Measurements from ENCODE around the gene RHO.

RHO gene

DNA sequence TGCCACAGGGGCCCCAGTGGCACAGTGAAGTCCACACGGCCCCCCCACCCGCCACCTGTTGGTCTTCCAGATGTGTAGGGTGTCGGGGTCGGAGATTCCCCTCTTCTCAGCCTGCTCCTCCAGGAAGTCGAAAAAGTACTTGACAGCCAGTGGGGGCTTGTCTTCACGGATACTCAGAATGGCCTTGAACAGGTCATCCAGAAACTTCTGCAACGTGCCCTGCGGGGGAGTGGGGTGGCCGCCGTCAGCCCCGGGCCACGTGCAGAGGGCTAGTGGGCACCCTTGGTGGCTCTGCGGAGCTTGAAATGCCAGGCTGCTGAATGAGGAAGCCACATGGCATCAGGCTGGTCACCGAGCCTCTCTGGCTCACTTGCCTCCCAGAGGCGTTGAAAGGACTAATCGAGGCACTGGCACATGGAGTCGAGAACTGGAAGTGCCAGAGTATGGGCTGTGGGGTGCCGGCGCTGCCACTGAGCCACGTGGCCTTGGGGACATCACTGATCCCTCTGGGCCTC, 31.2 kb downstream of the RHO start:
- DNase-seq (ENCODE audit: low read depth in 2 of 2) = no peak

DNA sequence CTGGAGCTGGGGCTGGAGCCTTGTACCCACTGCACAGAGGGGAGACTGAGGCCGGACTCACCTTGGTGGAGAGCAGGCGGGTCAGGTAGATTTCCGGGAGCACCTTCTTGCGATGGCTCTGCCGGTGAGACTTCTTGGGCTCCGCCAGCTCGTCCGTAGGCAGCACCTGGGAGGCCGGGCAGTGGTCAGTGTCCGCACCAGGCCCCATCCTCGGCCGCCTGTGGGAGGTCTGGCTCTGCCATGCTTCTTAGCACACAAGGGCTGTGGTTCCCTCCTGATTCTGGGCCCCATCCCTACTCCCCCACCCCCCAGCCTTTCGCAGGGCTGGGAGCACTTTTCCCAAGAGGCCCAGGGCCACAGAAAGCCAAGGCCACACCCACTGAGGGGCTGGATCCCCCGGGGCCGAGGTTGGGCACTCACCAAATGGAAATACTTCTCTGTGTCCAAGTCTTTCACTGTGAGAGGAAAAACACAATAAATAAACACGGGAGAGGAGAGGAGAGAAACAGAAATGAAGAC, 31.9 kb downstream of the RHO start:
- DNase-seq (ENCODE audit: low read depth in 2 of 2) = no peak

DNA sequence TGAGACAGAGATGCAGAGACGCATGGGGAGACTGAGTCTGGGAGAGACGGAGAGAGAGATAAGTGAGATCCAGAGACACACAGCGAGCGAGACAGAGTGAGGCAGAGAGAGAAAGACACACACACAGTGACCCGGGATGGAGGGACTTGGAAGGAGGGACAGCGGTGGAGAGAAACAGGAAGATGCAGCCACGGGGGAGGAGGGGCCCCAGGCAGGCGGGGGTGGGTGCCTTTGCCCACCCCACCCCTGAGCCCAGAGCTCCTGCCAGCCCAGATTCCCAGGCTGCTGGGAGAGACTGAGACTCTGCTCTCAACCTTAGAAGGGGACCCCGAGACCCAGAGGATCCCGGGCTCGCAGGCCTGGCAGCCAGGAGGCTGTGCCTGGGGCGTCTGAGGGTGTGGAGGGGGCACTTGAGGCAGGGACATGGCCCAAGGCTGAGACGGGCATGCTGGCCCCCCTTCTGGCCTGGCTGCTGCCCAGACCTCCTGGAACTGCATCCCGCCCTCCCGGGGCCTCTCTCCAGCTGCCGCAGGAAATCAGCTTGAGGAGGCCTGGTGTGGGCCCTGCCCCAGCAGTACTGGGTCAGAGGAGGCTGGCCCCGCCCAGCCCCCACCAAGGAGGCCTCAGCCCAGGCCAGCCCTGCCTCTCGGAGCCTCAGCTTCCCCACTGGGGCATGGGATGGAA, 32.6 kb downstream of the RHO start:
- no peak for DNase-seq (ENCODE audit: low read depth in 2 of 2)

DNA sequence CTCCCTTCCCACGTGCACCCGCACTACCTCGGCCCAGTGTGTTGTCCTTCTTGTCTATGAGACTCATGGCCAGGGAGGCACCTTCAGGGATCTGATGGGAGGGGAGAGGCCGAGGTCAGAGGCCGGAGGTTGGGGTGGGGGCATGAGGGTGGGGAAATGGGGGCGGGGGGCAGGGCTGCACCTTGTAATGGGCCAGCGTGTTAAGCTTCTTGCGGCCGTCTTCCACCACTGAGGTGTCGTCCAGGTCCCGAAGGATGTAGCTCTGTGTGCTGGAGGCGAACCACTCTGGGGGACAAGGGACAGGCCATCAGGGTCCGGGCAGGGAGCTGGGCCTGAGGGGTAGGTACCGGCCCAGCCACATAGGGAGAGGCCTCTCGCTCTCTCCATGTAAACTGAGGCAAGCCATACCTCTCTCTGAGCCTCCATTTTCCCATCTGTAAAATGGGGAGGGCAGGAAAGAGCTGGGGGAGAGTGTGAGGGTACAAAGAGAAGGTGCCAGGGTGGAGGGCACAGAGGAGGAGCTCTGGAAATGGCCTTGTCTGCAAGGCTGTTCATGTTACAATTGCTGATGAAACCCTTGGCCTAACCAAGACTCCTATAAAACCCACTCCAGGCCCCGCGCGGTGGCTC, 33.3 kb downstream of the RHO start:
- no peak for DNase-seq (ENCODE audit: low read depth in 2 of 2)

DNA sequence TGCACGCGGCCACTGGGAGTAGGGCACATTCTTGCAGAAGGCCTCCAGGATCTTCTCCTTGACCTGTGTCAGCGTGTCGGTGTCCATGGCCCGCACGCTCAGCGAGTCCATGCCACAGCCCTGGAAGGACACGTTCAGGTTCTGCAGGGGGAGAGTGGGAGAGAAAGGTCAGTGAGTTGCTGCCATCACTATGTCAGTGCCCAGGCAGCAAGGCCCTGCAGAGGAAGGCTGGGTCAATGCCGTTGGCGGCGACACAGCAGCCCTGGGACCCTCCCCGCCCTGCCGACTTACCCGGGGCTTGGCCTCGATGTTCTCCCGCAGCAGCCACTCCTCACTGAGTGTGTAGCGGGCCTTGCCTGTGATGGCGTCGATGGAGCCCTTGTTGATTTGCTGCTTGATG, 34.4 kb downstream of the RHO start:
- no peak for DNase-seq (ENCODE audit: low read depth in 2 of 2)

DNA sequence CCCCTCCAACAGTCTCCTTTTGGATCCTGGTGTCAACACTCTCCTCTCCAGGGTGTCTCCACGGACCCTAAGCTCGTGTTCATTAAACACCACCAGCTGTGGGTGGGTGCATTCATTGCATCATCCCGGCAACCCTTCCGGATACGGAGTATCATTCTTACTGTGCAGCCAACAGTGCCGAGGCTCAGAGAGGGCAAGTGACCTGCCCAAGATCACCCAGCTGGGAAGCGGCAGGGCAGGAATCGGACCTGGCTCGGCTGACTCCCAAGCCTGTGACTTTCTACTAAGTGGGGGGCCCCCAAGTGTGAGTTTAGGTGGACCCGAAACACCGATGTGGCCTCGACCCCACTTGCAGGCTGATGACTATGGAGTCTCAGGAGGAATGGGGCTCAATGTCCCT, 34.9 kb downstream of the RHO start:
- no peak for DNase-seq (ENCODE audit: low read depth in 2 of 2)

DNA sequence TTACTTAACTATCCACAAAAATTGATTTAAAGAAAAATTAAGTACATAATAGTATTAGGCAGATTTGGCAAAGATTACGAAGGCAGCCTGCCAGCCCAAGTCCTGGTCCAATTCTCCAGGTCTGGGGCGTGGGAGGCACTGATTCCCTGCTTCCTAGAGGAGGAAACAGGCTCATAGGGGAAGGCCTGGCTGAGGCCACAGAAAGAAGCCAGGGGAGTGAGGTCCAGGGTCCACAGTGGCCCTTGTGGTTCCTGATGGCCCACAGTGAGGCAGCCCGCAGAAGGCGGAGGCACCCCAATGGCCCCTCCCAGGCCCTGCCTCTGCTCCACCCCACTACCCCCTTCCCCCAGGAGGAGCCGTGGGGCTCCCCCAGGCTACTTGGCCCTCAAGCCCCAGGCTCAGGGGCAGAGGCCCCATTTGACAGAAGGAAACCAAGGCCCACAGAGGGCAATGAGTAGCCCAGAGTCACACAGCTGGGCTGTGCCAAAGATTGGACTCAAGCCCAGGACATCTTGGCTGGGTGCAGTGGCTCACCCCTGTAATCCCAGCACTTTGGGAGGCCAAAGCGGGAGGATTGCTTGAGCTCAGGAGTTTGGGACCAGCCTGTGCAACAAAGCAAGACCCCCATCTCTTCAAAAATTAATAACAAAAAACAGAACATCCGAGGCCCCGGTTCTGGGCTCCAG, 35.6 kb downstream of the RHO start:
- no peak for DNase-seq (ENCODE audit: low read depth in 2 of 2)

DNA sequence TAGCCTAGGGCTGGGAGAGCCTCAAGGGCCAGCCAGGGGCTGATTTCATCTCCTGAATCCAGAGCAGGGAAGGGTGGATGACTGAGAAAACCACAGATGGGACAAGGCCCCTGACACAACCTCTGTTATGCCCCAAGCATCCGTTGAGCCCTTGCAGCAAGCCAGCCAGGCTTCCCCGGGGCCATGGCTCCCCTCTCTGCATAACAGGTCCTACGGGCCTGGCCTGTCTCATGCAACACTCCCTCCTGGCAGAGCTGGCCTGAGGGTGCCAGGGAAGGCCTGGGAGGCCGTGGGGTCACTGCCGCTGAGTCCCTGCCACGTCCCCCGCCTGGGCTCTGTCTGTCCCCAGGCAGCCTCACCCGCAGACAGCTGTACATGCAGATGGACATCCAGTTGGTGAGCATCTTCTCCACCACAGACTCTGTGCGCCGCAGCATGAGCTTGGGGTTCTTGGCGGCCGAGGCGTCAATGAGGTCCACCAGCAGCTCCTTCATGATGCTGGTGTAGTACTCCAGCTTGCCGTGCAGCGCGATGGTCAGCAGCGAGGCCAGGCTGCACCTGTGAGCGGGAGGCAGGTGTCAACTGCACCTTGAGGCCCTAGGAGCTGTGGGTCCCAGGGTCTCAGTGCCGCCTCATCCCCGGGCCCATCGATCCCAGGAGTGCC, 36.7 kb downstream of the RHO start:
- DNase-seq (ENCODE audit: low read depth in 2 of 2) = no peak

DNA sequence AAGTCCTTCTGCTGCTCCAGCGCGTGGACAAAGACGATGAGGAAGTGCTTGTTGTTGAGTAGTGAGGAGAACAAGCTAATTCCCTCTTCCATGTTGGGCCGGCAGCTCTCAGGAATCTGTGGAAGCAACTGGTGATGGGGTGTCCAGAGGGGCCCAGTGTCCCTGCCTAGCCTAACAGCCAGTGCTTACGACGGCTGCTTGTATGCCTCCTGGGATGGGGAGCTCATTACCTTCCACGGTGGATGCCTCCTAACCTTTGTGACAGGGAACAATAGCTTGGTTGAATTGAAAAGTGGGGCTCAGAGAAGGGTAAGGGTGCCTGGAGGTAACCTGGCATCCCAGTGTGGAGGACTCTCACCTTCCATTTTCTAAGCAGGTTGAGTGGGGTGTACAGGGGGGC, 37.5 kb downstream of the RHO start:
- DNase-seq (ENCODE audit: low read depth in 2 of 2) = no peak

DNA sequence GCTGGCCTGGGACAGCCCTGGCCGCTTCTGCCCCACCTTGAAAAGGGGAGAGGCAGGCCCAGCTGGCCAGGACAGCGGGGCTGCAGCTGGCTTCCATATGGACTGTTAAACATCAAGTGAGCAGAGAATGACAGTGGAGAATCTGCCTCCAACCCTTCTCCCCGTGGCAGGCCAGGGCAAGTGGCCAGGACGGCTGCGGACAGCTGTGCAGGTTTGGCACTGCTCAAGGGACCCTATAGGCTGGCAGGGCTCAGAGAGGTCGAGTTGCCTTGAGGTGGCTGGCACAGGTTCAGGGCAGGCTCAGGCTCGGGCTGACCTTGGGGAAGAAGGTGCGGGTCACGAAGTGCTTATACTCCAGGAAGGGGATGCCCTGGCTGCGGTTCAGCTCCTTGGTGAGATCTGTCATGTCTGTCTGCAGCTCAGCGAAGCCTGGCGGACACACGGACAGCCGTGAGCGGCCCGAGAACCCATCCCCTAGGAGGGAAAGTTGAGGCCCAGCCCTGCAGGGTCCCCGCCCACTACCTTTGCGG, 38.8 kb downstream of the RHO start:
- no peak for DNase-seq (ENCODE audit: low read depth in 2 of 2)

DNA sequence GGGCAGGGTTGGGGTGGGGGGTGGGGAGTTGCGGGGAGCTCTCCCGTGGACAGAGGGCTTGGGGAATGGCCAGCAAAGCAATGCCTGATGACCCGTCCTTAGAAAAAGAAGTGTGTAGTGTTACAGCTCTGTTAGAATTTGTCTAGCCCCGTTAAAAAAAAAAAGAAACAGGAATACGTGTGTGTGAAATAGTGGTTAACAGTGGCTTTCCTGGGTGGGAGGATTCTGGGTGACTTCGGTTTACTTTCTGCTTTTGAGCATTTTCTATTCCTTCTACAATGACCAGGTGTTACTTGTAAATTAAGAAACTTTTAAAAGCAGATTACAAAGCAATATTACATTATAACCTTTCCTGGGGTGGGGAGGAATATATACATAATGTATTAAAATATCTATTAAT, 39.5 kb downstream of the RHO start:
- no peak for DNase-seq (ENCODE audit: low read depth in 2 of 2)

DNA sequence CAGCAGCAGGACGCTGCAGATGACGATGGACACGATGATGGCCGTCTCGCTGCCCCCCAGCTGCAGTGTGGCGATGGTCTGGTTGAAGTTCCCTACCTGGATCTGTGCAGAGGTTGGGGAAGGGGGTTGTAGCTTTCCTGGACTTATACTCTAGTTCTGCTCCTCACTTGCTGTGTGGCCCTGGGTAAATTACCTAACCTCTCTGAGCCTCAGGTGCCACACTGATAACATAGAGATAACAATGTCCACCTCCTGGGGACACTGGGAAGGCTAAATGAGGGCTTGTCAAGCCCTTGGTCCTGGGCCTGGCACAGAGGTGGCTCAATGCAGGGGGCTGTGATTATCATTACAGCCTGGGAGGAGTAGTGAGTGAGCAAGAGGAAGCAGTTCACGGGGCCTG, 41.4 kb downstream of the RHO start:
- DNase-seq (ENCODE audit: low read depth in 2 of 2) = no peak

DNA sequence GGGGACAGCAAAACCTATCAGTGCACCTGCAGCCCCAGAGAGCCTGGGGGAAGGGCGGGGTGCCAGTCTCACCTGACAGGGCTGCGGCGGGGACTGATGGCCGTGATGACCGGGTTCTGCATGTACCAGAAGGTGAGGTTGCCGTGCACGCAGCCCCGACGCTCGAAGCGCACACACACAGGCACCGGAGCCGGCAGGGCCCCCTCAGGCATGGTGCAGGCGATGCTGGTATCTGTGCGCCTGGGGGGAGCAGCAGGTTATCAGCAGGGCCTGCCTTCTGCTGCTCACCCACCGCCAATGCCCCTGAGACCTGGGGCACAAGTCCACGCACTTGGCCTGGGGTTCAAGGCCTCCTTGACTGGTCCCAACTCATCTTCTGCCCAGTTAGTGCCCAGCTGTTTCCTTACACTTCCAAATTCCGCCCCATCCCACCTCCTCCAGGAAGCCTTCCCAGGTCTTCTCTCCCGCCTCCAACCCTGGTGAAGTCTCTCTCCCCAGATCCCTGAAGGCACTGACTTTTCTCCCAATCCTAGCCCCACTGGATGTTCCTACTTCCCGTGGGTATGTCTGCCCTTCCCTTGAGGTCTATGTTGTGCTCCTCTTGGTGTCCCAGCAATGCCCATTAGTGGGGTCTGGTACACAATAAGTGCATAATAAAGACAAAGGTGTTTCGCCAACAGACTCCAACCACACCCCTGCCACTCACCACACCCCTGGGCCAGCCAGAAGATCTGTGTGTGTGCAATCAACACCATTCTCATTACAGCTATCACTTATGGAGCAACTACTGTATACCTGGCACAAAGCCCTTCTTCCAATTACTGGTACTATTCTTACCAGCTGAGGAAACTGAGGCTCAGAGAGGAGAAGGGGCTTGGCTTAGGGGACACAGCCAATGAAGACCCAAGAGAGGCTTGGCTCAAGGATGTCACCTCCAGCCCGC, 43.4 kb downstream of the RHO start:
- no peak for DNase-seq (ENCODE audit: low read depth in 2 of 2)

DNA sequence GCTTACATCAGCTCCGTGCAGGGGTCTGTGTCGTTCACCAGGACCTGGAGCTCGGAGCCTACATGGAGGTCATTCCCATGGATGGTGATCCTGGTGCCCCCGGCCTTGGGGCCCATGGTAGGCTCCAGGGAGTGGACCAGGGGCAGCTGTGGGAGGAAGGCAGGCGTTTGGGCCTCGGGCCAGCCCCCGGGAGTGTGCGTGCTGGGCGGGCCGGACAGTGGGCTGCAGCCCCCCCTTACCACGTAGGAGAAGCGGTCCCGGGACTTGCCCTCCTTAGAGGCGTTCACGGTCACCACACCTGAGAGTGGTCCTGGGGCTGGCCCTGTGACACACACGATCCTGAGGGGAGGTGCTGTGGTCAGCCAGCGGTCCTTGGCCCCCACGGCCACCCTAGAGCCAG, 44.2 kb downstream of the RHO start:
- no peak for DNase-seq (ENCODE audit: low read depth in 2 of 2)

DNA sequence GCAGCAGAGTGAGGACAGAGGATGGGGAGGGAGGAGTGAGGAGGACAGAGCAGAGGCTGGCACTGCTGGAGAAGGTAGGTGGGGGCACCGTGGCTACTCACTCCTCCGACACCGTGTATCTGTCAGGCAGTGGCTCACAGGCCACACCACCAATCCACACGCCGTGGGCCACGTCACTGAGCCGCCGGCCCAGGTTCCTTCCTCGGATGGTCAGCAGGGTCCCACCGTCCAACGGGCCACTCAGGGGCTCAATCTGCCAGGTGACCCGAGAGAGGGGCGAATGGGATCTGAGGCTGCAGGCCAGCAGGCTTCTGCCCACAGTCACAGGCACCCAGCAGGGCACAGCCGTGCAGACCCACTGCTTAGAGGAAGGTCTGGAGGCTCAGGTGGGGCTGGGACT, 45.1 kb downstream of the RHO start:
- no peak for DNase-seq (ENCODE audit: low read depth in 2 of 2)

DNA sequence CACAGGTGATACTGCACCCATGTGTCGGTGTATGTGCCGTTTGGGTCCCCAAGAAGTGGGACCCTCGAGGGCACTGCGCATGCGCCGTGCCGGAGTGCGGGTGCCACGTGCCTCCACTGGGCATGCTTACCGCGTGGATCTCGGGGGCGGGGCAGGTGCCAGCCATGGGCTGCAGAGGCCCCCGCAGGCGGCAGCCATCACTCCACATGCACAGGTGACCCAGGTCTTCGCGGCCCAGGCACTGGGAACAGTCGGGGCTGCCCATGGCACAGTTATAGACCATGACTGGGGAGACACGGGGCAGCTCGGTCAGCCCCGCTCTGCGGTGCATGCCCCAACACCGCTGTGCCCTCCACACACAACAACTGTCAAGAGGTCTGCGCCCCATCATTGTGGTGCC, 45.8 kb downstream of the RHO start:
- DNase-seq (ENCODE audit: low read depth in 2 of 2) = no peak

DNA sequence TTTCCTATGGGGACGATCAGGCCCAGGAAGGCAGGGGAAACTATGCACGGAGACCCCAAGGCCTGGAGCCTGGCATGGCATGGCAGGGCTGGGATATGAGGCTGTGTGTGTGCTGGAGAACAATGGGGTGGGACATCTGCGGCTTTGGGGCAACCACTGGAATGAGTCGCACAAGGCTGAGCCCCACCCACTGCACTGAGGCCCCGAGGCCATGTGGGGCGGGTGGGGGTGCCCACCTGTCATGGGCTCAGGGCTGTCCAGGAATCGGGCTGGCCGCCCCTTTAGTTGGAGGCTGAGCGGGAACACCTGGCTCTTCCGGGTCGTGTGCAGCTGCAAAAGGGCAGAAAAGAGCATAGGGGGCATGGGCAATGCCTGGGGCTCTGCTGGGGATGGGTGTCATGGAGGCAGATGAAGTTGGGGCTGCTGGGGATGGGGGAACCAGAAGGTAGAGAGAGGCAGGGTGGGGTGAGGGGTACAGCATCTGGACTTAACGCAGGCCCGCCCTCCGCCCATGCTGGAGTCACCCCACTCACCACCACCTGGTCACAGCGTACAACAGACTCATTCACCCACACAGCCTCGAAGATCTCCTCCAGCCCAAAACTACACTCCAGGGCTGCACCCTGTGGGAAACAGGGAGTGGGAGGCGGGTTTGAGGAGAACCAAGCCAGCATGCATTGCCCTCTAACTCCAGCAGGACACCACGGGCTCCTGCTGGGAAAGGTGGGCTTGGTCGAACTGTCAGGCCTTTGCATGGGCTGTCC, 47.0 kb downstream of the RHO start:
- DNase-seq (ENCODE audit: low read depth in 2 of 2) = no peak

DNA sequence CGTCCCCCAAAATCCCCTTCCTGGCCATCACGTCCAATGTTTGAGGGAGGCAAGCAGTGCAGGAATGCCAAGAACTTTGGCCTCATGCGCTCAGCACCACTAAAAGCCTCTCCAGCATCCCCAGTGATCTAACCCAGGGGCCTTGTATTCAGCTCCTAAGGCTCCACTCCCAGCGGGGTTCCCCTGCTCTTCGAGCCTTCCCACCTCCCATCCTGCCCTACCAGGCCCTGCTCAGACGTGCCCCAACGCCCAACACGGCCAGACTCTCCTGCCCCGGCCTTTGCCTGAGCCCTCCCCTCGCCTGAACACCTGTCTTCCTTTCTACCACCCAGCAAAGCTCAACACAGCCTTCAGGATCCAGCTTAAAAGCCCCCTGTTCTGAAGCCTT, 47.6 kb downstream of the RHO start:
- no peak for DNase-seq (ENCODE audit: low read depth in 2 of 2)

DNA sequence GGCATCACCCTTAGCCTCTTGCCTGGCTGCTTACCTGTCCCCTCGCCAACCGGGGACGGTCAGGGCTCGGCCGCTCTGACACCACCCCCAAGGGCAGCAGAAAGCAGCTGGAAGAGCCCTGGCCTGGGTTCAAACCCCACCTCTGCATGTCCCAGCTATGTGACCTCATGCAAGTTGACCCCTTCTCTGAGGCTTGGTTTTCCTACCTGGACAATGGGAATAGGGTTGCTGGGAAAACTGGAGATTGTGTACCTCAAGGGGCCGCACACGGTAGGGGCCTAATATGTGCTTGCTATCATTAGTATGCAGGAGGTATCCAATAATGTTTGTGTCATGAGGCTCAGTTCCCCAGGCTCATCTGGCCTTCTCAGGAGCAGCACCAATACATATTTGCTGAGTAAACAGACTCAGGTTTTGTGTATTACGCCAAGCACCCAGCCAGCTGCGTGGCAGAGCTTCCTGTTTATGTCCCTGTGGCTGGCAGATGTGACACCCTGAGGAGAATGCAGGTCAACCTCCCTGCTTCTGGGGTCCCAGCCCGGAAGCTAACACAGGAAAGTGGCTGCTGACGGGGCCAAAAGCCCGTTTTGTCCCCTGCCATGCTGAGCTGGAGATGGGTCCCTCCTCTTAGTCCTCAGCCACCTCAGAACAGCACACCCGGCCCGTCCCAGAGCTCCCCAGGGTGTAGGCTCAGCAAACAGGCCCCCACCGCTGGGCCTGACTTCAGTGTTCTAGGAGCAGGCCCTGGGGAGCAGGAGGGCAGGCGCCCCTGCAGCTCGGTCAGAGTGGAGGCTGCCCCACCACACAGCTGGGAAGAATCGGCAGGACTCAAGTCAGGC, 48.3 kb downstream of the RHO start:
- peak in 1 of 2 donors; percentile 5 for DNase-seq (ENCODE audit: low read depth in 2 of 2)
